HG02610 (cell line): Measurements from ENCODE around the gene RALGDS.

Experiments
- ATAC-seq: cut with Tn5 transposase; IDR thresholded peaks from one replicate; pipeline ENCODE4 v1.9.1; 2021; ENCODE audit warnings: mild to moderate bottlenecking, moderate library complexity; ENCODE audit not compliant: unreplicated experiment

RALGDS gene

DNA sequence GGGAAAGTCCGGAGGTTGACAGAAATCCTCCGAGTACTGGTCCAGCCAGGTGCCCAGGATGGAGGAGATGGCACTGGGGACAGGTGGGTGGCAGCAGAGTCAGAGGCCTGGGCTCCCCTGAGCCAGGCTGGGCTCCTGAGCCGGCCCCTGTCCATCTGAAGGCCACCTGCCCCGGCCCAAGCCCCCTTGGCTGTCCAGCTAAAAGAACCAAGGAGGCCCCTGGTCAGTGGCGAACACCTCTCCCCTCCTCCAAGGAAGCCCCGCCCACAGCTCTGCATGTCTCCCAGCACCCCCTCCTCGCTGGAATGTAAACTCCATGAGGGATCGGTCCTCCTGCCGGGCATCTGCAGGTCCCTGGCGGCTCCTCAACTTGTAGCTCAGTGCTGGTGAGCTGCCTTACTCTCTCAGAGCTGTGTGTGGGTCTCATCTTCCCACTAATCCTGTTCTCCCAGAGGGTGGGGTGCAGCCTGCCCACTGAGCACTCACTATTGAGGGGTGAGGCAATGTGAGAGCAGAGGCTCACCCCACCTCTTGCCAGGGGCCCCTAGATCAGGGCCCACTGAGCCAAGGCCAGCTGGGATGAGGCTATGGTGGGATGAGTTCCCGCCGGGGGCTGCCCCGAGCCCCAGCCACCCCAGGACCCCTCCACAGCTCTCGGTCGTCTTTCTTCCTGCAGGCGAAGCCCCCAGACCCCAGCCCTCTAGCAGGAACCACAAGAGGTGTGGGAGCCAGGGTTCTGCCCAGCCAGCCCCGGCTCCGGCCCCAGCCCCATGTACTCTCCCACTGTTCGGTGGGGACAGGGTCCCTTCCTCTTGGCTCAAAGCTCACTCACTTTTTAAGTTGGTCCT lies 12.0 kb downstream of the RALGDS start:
- ATAC-seq: no peak

DNA sequence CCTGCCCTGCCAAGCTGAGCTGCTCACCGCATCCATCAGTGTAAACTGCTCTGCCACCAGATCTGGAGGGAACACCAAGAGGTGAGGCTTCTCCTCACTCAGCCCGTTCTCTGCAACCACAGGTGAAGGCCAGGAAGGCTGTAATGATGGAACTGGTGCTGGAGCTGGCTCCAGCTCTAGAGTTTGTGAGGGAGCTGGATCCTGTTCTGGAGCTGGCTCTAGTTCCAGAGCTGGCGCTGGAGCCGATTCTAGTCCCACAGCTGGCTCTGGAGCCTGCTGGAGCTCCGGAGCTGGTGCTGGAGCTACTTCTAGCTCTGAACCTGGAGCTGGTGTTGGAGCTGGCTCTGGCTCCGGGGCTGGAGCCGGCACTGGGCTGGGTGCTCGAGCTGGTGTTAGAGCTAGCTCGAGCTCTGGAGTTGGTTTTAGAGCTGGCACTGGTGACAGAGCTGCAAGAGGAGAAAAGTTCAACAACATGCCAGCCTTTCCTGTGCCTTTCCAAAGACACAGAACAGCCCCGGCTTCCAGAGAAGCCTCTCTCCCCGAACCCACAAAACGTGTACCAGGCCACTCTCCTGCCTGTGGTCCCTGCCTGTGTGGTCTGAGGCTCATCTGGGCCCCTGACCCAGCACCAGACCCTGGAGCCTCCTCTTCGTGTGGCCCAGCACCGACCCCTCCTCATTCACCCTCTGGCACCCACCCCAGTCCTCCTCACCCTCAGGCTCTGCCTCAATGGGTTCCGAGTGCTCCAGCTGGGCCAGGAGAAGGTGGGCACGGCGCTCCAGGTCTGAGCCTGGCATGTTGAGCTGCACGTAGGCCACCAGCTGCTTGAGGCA lies 12.9 kb downstream of the RALGDS start:
- no peak for ATAC-seq

DNA sequence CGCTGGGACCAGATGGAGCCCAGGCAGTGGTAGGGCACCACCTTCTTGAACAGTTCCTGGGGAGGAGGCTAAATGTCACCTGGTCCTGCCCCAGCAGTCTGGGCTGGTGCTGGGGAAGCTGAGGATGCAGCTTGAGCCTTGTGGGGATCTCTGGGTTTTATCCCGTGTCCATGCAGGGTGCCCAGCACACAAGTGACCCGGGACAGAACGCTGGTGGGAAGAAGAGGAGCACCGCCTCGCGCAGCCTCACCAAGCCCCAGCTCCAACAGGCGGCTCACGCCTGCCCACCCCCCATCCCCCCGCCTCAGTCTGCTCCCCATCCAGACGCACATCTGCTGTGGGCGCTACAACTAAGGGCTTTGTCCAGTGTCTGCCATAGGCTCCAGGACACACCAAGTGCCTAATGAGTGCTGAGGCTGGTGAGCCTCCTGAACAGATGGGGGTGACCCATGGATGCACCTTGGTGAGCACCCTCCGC lies 13.8 kb downstream of the RALGDS start:
- ATAC-seq: no peak

DNA sequence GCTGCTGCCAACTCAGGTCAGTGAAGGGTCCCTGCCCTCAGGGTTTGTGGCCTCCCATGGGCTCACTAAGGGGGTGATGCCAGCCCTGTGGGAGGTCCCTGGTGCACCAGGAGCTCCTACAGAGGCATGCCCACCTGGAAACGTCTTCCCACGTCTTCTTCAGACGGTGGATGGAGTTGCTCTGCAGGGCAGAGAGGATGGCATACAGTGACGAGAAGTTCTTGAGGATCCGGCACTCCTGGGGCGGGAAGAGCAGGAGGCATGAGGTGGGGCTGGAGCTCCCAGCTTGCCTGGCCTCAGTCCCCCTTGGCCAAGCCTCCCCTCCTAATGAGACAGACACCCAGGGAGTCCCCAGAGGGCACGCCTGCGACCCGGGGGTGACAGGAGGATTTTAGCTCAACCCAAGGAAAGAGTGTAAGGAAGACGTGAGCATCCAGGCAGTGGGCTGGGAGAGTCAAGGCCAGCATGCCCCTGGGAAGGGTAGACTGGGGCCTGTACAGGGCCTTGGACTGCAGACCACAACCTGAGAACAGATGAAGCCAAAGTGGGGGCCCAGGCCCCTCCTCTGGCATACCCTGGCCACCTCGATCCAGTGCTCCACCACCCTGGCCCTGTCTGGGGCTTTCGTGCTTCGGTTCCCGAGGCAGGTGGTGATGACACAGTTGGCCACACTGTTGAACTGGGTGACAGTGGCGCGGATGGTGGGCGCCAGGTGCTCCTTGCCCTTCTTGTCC lies 14.4 kb downstream of the RALGDS start:
- no peak for ATAC-seq

DNA sequence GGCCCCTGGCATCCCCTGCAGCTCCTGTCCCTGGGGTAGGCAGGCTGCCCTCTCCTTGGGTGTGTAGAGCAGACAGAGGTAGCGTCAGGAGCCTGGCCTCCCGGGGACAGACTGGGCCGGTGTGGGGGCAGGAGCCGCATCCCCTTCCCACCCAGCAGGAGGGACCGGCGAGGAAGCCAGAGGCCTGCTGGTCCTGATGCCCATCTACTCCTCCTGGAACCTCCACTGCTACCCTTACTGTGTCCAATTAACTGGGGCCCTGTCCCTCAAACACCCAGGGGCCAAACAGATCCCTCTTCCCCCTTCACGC lies 15.6 kb downstream of the RALGDS start:
- no peak for ATAC-seq

DNA sequence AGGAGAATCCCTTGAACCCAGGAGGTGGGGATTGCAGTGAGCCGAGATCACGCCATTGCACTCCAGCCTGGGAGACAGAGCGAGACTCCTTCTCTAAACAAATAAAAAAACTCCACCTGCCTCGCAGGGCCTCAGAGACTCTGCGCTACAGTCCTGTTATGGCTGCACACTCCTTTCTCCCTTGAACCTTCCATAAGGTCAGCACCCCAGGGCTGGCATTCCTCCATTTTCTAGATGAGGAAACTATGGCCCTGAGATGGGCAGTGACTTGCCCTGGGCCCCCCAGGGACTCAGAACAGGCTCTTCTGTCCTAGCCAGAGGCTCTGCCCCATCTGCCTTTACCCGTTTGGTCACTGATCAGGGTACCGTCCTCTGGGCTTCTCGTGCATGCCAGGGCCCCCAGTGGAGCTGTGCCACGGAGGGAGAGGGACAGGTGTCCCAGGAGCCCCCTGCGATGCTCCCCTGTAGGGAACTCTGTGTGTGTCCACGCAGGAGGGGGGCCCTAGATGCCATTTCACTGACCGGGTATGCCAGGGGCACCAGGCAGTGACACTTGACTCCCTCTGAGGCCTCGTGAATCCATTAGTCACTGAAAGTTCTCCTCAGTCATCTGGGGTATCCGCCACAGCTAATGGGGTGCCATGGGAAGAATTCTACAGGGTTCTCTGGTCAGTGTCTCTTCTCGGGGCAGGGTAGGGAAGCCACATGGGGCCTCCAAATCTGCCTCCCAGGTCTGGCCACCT lies 16.2 kb downstream of the RALGDS start:
- no peak for ATAC-seq

DNA sequence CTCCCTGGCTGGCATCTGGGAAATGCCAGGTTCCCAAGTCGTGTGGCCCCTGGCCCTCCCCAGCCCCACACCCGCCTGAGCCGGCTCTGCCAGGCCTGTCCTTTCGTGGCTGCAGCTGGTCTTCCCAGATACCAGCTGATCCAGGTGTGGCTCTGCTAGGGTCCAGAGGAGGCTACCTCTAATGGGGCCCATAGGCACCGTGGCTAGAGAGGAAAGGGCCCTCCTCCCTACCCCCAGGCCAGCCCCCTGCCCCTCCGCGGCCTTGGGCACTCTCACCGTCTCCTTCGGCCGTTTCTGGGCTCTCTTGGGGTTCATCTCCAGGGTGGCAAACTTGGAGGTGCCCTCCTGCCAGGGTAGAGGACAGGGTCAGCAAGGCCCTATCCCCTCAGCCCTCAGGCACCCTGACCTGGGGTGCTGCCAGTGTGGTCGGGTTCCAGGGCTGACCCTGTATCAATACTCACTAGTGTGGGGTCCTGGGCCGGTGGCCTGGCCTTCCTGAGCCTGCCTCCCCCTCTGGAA lies 17.0 kb downstream of the RALGDS start:
- no peak for ATAC-seq

DNA sequence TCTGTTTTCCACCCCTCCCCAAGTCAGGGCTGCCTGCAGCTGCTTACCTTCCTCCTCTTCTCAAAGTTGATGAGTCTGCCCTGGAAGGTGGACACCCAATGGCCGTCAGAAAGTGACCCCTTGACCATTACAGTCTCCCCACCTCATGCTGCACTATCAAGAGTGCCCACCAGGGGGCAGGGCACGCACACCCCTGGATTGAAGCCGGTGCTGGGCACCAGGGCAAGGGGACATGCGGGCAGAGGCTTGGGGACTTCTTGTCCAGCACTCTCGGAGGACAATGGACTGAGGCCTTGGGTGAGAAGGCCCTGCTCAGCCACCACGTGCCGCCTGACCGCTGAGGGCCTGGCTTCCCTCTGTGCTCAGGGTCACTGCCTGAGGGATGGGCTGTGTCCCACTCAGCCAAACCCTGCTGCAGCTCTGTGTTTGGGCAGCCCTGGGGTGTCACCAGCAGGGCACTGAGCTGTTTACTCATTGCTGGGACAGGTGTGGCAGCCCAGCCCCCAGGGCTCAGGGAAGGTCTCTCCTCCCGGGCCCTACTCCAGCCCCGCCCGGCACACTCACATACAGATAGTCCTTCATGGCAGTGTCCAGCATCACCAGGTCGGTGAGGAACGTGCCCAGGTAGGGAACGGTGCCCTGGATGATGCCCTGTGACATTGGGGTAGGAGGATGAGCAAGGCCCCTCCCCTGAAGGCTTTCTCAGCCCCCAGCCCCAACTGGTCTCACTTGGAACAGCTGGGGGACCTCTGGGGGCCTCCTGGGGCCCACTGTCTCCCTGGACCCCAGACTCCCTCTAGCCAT lies 17.7 kb downstream of the RALGDS start:
- ATAC-seq: no peak

DNA sequence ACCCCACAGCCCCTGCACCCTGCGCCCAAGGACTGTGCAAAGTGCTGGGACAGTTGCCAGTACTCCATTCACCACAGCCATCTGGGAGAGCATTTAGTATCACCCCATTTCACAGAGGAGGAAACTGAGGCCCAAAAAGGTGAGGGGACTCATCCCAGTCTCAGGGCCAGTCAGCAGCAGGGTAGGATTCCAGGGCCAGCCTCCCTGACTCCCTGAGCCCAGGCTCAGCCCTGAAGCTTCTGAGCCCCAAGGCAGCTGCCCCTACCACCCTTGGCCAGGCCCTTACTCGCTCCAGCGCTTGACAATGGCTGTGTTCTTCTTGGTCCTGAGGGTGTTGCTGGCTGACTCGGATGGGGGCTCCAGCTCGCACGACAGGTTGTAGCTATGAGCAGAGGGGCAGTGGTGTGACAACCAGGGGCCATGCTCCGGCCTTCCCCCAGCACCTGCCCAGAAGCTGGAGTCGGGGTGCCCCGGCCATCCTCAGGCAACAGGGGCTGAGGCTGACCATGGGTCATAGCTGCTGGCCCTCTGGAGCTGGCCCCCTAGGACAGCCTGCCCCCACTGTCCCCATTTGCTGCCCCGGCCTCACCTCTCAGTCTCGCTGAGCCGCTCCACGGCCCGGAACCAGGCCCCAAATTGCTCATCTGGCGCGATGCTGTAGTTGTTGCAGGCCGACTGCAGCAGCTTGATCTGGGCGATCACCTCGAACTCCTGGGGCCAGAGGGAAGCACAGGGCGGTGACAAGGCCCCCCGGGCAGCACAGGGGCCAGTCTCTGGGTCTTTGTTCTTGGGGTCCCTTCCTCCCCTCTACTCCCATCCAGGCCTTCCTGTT lies 18.6 kb downstream of the RALGDS start:
- no peak for ATAC-seq

DNA sequence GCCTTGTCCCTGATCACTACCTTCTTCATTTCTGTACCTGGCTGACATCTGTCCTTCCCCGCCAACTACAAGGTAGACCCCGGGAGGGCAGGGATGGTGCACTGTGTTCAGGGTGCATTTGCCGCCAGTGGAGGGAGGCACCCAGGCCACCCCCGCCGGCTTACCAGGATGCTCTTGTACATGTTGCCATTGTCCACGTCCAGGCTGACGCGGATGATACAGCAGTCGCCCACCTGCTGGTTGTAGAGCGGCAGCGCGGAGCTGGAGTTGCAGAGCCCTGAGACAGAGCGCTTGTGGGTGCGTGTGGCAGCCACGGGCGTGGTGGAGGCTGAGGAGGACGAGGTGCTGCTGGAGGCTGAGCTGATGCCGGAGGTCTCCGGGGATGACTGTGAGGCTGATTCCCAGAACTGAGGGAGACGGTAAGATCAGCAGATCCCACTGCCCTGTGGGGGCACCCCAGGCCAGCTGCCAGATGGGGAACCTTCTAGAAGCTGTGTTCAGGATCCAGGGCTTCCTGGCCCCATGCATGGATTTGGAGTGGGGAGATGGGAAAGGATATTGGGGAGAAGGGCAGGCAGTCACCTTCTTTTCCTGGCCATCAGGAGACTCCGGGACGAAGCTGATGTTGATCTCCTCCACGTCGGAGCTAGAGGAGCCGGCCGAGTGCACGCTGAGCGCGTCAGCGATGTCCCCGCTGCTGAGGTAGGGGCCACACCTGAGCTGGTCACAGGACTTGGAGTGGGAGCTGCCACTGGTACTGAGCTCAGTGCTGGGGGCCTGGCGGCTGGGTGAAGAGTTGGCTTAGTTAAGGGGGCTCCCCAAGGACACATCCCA lies 19.5 kb downstream of the RALGDS start:
- no peak for ATAC-seq

DNA sequence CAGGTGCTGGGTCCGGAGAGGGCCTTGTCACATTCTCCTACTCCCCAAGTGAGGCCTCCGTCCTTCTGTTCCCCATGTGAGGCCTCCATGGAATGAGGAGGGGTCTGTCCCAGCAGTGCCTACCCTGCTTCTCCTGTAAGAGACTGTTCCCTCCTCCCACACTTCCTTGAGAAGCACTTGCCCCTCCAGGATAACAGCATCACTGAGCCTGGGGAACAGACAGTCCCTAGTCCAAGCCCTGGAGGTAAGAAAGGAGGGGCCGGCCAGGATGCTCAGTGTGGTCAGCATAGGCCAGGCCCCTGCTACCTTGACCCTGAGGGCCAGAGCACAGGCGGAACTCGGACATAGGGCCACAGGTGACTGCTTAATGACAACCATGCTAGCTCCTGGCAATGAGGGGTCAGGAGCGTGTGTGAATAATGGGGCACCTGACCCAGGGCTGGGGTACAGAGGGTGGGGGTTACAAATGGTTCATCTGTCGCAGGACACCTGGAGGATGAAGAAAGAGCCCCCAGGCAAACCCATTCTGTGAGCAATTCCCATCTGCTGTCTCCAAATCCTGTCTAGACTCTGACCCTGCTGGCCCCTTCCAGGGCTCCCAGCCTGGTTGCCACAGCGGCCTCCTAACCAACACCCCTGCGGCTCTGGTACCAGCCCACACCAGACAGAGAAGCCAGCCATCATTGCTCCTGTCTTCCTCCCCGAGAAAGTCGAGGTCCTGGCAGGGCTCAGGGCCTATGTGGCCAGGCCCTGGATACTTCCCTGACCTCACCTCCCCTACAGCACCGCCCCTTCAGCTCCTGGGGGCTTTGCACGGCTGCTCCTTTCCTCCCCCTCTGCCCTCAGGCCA lies 20.3 kb downstream of the RALGDS start:
- no peak for ATAC-seq

DNA sequence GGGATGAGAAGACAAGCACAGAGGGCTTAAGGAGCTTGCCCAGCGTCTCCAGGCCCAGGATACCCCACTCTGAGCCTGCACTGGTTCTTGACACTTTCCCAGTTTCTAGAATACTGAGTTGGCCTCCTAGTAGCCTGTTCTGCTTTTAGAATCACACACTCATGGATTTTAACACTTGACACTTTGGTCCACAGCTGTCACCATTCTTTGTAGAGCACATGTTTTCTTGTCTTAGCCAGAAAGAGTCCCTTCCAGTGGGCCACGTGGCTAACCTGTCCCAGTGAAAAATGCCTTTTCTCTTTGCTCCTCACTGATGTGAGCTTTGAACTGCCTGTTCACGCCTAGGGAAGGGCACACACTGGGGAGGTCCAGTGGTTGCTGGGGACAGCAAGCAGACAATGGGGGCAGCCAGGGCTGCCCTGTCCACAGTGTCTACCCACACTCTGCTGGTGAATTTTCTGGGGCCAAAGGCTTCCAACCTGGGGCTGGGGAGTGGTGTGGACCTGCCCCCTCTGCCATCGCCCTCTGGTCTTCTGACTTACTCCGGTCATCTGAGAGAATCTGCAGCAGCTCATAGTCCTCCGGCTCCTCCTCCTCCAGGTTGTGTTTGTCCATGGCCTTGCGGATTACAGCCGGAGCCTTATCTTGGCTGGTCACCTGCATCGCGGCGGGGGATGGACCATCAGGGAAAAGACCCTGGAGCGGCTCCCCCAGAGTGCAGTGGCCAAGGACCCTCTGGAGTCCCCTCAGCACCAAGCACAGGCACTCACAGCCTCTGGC lies 21.1 kb downstream of the RALGDS start:
- ATAC-seq: no peak

DNA sequence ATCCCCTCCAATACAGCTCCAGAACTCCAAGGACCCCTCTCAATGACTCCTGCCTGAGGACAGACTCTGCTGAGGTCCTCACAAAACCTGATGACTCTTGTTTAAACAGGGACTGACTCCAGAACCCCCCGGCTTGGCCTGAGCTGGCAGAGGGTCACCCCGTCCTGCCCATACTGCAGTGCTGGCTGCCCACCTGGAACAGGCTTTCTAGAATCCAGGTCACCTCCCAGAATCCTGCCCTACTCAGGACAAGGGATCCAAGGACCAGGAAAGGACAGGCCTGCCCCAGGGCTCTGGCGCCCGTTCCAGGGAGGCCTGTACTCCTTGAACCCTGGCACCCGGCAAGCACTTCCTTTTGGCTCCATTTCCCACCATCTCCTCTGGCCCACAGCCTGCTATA lies 22.2 kb downstream of the RALGDS start:
- no peak for ATAC-seq

DNA sequence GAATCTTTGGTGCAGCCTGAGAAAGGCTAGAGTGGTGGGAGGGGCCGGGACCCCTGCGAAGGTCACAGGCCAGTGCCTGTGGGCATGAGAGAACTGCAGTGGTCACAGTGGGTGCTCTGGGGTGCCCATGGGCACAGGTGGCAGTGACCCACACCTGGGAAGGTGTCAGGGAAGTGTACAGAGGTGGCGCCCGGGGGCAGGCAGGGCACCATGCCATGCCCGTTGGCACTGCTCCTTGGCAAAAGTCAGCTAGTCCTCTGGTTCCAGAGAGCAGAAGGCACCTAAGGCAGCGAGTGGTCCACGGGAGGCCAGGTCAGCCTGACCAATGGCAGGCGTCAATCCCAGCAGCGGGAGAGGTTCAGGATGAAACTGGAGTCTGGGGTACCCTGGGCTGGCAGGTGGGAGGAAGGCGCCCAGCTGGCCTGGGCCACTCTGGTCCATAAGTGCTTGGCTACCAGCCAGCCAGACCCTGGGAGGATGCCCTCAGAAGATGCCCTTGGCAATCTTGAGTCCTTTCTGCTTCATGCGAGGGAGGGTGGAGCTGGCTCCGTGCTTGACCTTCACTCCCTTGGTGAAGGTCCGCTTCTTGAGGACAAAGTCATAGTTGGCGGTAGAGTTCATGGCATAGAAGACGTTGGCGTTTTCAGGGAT lies 22.8 kb downstream of the RALGDS start:
- ATAC-seq: no peak

DNA sequence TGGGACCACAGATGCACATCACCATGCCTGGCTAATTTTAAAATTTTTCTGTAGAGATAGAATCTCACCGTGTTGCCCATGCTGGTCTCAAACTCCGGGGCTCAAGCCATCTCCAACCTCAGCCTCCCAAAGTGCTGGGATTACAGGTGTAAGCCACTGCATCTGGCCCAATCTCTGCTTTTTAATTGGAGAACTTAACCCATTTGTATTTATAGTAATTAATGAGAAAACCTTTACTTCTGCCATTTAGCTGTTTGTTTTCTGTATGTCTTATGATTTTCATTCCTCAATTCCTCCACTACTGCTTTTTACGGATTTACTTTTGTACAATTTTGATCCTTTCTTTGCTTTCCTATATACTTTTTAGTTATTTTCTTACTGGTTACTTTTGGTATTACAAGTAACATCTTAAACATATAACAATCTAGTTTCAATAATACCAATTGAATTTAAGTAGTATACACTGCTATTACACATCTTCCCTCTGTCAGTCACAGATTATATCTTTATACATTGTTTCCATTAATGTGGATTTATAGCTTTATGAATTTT lies 26.1 kb downstream of the RALGDS start:
- ATAC-seq: no peak
